SHP77 (cell line): ENCODE measurements around the gene LRRC8E.

Experiments used
- DNase-seq, 2 experiments: peaks; one replicate each; lab custom pipeline; 2025; lab: John Stamatoyannopoulos, UW

LRRC8E gene

DNA sequence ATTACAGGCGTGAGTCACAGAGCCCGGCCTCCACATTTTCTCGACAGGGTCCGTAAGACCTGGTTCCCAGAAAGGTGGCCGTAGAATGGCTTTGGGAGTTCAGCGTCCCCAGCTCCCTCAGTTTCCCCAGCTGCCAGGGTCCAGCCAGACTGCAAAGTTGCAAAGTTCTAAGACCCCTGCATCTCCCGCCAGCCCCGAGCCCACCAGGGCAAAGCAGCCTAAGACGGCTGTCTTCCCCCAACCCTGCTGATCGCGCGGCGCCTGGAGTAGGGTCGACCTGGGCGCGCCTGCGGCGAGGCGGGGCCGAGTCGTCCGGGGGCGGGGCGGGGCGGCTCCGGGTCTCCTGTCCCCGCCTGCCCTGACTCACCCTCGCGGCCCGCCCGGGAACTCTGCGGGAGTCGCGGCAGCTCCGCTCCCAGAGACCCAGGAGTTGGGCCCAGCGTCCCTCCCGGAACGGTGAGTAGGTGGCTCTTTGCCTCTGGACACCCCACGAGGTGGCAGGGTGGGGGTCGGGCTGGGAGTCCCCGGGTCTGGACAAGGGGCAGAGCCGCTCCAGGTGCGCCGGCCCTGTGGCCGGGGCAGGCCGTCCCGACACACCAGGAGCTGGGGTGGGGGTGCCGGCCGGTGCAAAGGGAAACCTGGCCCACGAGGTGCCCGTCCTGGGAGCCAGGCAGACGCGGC is at the start of gene LRRC8E:
Gene LRRC8E, plus strand, starts transcription at position 366 of the 681 bp plus-strand sequence. CDS start 7,094 bp downstream, outside the sequence.
- DNase-seq = no peak

DNA sequence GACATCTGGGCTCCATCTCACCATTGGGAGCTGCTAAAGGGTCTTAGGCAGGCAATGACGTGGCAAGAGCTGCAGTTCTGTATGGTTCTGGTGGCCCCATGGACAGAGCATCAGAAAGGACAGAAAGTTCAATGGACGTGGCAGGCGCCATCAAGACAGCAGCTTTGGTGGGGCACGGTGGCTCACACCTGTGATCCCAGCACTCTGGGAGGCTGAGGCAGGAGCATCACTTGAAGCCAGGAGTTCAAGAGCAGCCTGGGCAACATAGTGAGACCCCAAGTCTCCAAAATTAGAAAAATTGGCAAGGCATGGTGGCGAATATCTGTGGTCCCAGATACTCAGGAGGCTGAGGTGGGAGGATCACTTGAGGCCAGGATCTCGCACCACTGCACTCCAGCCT is 48.8 kb upstream of the LRRC8E start:
- DNase-seq = no peak

- DNase-seq = no peak
Measured at GRCh38 chr19:7840629-7841028, 47.7 kb upstream of the LRRC8E start.

GRCh38 chr19:7841751-7842660 is 46.3 kb upstream of the LRRC8E start:
- no peak for DNase-seq

DNA sequence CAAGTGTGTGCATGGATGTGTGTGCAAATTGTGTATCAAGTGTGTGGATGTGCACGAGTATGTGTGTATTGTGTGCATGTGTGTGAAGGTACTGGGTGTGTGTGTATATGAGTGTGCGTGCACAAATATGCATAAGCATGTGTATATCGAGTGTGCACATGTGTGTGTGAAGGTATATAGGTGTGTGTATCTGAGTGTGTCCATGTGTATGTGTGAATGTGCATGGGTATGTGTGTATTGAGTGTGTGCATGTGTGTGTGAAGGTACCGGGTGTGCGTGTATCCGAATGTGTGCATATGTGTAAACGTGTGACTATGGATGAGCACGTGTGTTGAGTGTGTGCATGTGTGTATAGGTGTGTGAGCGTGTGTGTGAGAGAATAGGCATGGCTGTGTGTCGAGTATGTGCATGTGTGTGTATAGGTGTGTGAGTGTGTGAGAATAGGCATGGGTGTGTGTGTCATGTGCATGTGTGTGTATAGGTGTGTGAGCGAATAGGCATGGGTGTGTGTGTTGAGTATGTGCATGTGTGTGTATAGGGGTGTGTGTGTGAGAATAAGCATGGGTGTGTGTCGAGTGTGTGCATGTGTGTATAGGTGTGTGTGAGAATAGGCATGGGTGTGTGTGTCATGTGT is 45.5 kb upstream of the LRRC8E start:
- no peak for DNase-seq

DNA sequence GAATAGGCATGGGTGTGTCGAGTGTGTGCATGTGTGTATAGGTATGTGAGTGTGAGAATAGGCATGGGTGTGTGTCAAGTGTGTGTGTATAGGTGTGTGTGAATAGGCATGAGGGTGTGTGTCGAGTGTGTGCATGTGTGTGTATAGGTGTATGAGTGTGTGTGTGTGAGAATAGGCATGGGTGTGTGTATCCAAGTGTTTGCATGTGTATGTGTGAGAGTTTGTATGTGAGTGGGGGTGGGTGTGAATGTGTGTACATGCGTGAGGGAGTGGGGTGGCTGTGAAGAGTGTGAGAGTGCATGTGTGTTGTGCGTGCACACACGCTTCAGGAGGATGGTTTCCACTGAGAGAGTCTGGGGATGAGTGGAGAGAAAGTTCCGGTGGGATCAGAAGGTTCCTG is 44.8 kb upstream of the LRRC8E start:
- DNase-seq = no peak

DNA sequence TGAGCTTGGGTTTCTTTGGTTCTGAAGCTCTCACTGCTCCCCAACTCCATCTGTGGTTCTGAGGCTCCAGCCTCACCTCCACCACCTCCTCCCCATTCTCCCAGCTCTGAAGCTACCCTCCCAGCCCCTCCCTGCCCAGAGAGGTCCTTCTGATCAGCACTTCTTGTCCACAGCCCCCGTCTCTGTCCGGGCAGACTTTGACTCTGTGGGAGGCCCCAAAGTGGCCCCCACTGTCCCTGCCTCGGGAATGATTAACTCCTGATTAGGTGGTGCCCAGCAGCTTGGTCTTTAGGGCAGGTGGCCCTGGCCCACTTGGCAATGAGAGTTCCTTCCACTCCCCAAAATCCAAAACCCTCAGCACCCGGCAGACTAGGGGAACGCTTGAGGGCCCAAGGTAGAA is 43.9 kb upstream of the LRRC8E start:
- DNase-seq = no peak

GRCh38 chr19:7844951-7845350 is 43.4 kb upstream of the LRRC8E start:
- no peak for DNase-seq

- DNase-seq = no peak
Measured at GRCh38 chr19:7845390-7846154, 42.7 kb upstream of the LRRC8E start.

- DNase-seq = no peak
Measured at GRCh38 chr19:7846155-7846646, 42.1 kb upstream of the LRRC8E start.

DNA sequence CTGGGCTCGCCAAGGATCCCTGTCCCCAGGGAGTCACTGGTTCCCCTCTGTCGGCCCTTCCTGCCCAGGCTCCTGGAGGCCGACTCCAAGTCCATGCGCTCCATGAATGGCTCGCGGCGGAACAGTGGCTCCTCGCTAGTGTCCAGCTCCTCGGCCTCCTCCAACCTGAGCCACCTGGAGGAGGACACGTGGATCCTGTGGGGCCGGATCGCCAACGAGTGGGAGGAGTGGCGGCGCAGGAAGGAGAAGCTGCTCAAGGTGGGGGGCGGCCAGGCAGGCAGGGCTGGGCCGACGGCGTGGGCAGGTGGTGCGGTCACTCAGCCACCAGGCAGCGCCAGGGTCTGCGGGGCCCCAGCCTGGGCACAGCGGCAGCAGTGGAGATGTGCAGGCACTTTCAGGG is 40.6 kb upstream of the LRRC8E start:
- DNase-seq = no peak

GRCh38 chr19:7848779-7849457 is 39.4 kb upstream of the LRRC8E start:
- no peak for DNase-seq

GRCh38 chr19:7849631-7849999 is 38.7 kb upstream of the LRRC8E start:
- DNase-seq = no peak

DNA sequence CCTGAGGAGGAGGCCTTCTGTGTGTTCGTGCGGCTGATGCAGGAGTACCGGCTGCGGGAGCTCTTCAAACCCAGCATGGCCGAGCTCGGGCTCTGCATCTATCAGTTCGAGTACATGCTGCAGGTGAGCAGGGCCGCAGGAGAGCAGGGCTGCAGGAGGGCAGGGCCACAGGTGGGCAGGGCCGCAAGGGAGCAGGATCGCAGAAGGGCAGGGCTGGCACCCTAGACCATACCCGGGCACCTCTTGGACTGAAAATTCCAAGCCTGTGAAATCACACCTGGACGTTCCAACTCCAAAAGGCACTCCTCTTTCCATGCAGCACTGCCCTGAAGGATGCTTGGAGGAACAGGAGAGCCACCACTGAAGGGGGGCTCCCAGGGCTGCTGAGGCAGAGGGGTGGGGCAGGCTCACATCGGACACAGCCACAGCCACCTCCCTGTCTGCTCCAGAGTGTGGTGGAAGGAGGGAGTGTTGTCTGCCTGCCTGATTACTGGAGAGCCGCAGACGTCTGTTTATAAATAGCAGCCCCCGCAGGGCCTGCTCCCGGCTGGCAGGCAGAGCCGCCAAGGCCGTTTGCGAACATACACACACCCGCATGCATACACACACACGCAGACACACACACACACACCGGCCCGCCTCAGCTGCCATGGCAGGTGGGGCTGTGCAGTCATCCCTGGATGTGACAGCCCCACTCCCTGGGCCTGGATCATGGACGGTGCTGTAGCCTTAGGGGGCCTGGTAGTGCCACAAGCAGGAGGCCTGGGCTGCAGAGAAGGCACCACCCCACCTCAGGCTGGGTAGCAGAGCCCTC is 38.1 kb upstream of the LRRC8E start:
- DNase-seq = no peak

GRCh38 chr19:7850945-7851622 is 37.2 kb upstream of the LRRC8E start:
- no peak for DNase-seq

DNA sequence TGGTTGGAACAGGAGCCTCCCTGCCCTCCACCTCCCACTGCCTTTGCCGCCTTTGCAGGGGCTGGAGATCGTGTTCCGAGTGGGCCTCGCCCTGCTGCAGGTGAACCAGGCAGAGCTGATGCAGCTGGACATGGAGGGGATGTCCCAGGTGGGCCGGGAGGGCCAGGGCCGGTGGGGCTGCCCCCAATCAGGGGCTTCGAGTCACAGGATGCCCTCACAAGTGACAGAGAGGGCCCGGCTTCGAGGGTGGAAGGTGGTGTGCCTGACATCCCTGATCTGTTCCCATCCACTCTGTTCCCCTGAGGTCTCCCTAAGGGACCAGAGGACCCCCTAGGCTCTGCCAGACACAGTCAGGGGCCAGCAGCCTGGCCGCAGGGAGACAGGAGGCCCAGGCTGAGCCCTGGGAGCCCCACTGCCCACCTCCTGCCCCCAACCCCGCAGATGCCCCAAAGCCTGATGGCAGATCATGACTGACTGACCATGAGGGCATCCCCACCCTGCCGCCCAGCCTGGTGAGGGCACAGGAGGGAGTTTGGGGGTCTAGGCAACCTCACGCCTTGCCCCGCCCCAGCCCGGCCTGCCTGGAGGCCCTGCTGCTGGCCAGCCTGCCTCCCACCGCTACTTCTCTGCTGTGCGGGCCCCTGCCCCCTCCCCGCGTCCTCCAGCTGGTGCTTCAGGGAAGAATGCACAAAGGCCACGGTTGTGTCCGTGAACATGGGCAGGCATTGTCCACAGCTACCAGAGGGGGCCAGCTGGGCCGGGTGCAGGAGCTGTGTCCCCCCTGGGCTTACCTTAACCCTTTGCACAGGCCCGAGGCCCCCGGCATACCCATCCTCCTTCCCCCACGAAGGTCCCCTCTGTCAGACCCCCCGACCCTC is 36.4 kb upstream of the LRRC8E start:
- DNase-seq = no peak

DNA sequence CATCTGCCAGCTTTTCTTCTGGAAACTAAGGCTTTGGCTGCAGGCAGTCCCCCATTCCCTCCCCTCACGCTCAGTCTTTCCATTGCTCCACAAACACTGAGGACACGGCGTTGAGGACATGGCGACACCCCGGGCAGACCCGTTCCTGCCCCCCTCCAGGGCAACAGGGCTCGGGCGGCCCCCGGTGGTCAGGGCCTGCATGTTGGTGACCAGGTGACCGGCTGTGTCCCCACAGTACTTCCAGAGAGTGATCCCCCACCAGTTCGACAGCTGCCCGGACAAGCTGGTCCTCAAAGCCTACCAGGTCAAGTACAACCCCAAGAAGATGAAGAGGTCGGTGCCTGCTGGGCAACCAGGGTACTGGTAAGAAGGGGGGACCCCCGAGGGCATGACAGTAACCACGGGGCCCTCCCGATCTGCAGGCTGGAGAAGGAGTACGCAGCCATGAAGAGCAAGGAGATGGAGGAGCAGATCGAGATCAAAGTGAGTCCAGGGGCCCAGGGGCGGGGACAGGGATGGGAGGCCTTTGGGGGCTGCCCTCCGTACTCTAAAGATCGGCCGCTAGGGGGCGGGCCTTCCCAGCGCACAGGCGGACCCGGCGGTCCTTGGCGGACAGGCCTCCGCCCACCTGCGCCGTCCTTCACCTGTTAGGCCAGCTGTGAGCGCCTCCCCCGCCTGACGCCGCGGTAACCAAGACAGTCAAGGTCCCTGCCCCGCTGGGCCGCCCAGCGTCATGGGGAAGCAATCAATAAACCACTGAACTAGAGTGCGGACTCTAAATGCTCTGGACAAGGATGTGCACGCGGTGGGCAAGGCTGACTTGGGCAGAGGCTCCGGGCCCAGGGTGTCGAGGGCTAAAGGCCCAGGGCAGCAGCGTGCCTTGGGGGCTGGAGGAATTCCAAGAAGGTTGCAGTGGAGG is 35.2 kb upstream of the LRRC8E start:
- peak; percentile 52 to 87 for DNase-seq

DNA sequence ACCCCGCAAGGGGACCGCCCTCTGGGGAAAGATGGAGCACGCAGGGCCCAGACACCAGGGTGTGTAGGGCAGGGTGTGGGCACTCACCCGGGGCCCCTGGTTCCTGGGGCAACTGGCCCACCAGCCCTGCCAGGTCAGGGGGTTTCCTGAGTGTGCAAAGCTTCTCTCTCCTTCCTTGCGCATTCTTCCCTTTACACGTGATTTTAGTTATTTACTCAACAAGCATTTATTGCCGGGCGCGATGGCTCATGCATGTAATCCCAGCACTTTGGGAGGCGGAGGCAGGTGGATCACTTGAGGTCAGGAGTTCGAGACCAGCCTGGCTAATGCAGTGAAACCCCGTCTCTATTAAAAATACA is 34.6 kb upstream of the LRRC8E start:
- no peak for DNase-seq
